Measurements from ENCODE around the gene CCDC92.

DNA sequence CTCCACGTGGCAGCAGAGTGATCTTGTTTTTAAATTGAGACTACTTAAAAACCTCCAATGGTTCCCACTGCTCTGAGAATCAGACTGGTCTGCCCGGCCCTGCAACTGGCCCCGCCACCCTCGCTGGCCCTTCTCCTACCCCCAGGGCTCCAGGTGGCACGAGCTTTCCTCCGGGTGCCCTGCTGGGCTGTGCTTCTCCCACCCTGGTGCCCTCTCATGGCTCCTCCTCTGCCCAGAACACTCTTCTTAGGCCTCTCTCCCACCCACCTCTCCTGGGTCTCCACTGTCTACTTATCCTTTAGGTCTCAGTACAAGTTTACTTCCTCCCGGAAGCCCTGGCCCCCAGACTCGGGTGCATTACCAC lies 26.5 kb downstream of the CCDC92 start:
- TF ChIP-seq, protein P1, sequence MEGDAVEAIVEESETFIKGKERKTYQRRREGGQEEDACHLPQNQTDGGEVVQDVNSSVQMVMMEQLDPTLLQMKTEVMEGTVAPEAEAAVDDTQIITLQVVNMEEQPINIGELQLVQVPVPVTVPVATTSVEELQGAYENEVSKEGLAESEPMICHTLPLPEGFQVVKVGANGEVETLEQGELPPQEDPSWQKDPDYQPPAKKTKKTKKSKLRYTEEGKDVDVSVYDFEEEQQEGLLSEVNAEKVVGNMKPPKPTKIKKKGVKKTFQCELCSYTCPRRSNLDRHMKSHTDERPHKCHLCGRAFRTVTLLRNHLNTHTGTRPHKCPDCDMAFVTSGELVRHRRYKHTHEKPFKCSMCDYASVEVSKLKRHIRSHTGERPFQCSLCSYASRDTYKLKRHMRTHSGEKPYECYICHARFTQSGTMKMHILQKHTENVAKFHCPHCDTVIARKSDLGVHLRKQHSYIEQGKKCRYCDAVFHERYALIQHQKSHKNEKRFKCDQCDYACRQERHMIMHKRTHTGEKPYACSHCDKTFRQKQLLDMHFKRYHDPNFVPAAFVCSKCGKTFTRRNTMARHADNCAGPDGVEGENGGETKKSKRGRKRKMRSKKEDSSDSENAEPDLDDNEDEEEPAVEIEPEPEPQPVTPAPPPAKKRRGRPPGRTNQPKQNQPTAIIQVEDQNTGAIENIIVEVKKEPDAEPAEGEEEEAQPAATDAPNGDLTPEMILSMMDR (IDR thresholded peaks at IDR 0.05) = no peak
- TF ChIP-seq, protein P2, sequence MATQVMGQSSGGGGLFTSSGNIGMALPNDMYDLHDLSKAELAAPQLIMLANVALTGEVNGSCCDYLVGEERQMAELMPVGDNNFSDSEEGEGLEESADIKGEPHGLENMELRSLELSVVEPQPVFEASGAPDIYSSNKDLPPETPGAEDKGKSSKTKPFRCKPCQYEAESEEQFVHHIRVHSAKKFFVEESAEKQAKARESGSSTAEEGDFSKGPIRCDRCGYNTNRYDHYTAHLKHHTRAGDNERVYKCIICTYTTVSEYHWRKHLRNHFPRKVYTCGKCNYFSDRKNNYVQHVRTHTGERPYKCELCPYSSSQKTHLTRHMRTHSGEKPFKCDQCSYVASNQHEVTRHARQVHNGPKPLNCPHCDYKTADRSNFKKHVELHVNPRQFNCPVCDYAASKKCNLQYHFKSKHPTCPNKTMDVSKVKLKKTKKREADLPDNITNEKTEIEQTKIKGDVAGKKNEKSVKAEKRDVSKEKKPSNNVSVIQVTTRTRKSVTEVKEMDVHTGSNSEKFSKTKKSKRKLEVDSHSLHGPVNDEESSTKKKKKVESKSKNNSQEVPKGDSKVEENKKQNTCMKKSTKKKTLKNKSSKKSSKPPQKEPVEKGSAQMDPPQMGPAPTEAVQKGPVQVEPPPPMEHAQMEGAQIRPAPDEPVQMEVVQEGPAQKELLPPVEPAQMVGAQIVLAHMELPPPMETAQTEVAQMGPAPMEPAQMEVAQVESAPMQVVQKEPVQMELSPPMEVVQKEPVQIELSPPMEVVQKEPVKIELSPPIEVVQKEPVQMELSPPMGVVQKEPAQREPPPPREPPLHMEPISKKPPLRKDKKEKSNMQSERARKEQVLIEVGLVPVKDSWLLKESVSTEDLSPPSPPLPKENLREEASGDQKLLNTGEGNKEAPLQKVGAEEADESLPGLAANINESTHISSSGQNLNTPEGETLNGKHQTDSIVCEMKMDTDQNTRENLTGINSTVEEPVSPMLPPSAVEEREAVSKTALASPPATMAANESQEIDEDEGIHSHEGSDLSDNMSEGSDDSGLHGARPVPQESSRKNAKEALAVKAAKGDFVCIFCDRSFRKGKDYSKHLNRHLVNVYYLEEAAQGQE (IDR thresholded peaks at IDR 0.05) = no peak
- TF ChIP-seq EP300 (IDR thresholded peaks at IDR 0.05) = no peak
- TF ChIP-seq, protein P3, sequence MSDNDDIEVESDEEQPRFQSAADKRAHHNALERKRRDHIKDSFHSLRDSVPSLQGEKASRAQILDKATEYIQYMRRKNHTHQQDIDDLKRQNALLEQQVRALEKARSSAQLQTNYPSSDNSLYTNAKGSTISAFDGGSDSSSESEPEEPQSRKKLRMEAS (IDR thresholded peaks at IDR 0.05) = no peak
- TF ChIP-seq POLR2A (IDR thresholded peaks at IDR 0.05; ENCODE audit: low read length) = no peak
- TF ChIP-seq MAFK (IDR thresholded peaks at IDR 0.05; ENCODE audit: partially characterized antibody) = no peak

Measured in A549 (cell line).